H9 (cell line): ENCODE results near the gene CYTH3. TPM values are rescaled to one million over a fixed set of nuclear protein-coding genes. Genes with fewer than 3 reads are reported as not detected.

Experiments used
- DNase-seq: peaks from one replicate; pipeline ENCODE4 v3.0.0-alpha.2; 2017
- H2AFZ ChIP-seq: one replicate; pipeline ENCODE4 v1.6.1; 2013; ENCODE audit warnings: mild to moderate bottlenecking, low read length, control low read depth, moderate library complexity
- H2AK5ac ChIP-seq: 2 replicates; pipeline ENCODE4 v1.6.1; 2013; ENCODE audit warnings: low read length, control low read depth, mixed read lengths; ENCODE audit not compliant: insufficient read length
- H2BK120ac ChIP-seq: one replicate; pipeline ENCODE4 v1.6.1; 2013; ENCODE audit warnings: low read depth, mild to moderate bottlenecking, low read length, control low read depth, inconsistent platforms; ENCODE audit not compliant: poor library complexity, severe bottlenecking
- H2BK12ac ChIP-seq: 2 replicates; pipeline ENCODE4 v1.6.1; 2013; ENCODE audit warnings: low read length, control low read depth, mixed read lengths, low read depth; ENCODE audit not compliant: insufficient read length
- H2BK15ac ChIP-seq: 2 replicates; pipeline ENCODE4 v1.6.1; 2013; ENCODE audit warnings: low read depth, low read length, control low read depth
- H2BK20ac ChIP-seq: one replicate; pipeline ENCODE4 v1.6.1; 2013; ENCODE audit warnings: low read depth, mild to moderate bottlenecking, low read length, control low read depth, inconsistent platforms; ENCODE audit not compliant: poor library complexity, severe bottlenecking
- H2BK5ac ChIP-seq: 2 replicates; pipeline ENCODE4 v1.6.1; 2013; ENCODE audit warnings: low read length, control low read depth, mixed read lengths; ENCODE audit not compliant: insufficient read length
- H3K14ac ChIP-seq: 2 replicates; pipeline ENCODE4 v1.6.1; 2013; ENCODE audit warnings: low read length, control low read depth; ENCODE audit not compliant: insufficient read depth
- H3K18ac ChIP-seq: 2 replicates; pipeline ENCODE4 v1.6.1; 2013; ENCODE audit warnings: low read depth, mild to moderate bottlenecking, mixed read lengths, low read length, control low read depth; ENCODE audit not compliant: insufficient read length
- H3K23ac ChIP-seq: 2 replicates; pipeline ENCODE4 v1.6.1; 2013; ENCODE audit warnings: low read length, control low read depth, mixed read lengths, low read depth; ENCODE audit not compliant: insufficient read length
- H3K23me2 ChIP-seq: 2 replicates; pipeline ENCODE4 v1.6.1; 2013; ENCODE audit warnings: low read depth, mild to moderate bottlenecking, mixed read lengths, low read length, control low read depth; ENCODE audit not compliant: insufficient read length, poor library complexity, severe bottlenecking
- H3K27ac ChIP-seq: 2 replicates; pipeline ENCODE4 v1.5.1; 2013; ENCODE audit warnings: low read length, control low read depth, mixed read lengths, low read depth; ENCODE audit not compliant: insufficient read length
- H3K27me3 ChIP-seq: 2 replicates; pipeline ENCODE4 v1.6.1; 2013; ENCODE audit warnings: low read length, control low read depth, inconsistent platforms; ENCODE audit not compliant: insufficient read depth
- H3K4ac ChIP-seq: 2 replicates; pipeline ENCODE4 v1.6.1; 2013; ENCODE audit warnings: low read depth, mild to moderate bottlenecking, control low read depth, inconsistent platforms, low read length, moderate library complexity
- H3K4me1 ChIP-seq: 2 replicates; pipeline ENCODE4 v1.6.1; 2013; ENCODE audit warnings: low read length, control low read depth, inconsistent platforms; ENCODE audit not compliant: insufficient read depth
- H3K4me2 ChIP-seq: 2 replicates; pipeline ENCODE4 v1.6.1; 2013; ENCODE audit warnings: low read length, control low read depth, mixed read lengths; ENCODE audit not compliant: insufficient read length, insufficient read depth
- H3K56ac ChIP-seq: 2 replicates; pipeline ENCODE4 v1.6.1; 2013; ENCODE audit warnings: low read depth, mild to moderate bottlenecking, mixed read lengths, low read length, control low read depth; ENCODE audit not compliant: insufficient read length
- H3K79me1 ChIP-seq: 2 replicates; pipeline ENCODE4 v1.6.1; 2013; ENCODE audit warnings: low read depth, mild to moderate bottlenecking, moderate library complexity, low read length, control low read depth, inconsistent platforms; ENCODE audit not compliant: insufficient read depth, poor library complexity, severe bottlenecking
- H3K79me2 ChIP-seq: 2 replicates; pipeline ENCODE4 v1.6.1; 2013; ENCODE audit warnings: low read length, control low read depth, inconsistent platforms; ENCODE audit not compliant: insufficient read depth
- H3K9ac ChIP-seq: 2 replicates; pipeline ENCODE4 v1.6.1; 2013; ENCODE audit warnings: low read length, control low read depth, mixed read lengths; ENCODE audit not compliant: insufficient read length; ENCODE audit errors: extremely low read depth
- H3K9me3 ChIP-seq: one replicate; pipeline ENCODE4 v1.6.1; 2013; ENCODE audit warnings: low read depth, low read length, inconsistent platforms; ENCODE audit not compliant: control insufficient read depth
- H3T11ph ChIP-seq: one replicate; pipeline ENCODE4 v1.6.1; 2013; ENCODE audit warnings: mild to moderate bottlenecking, low read length, control low read depth, inconsistent platforms
- H4K20me1 ChIP-seq: one replicate; pipeline ENCODE4 v1.6.1; 2013; ENCODE audit not compliant: control insufficient read depth, insufficient read length, insufficient read depth
- H4K5ac ChIP-seq: 2 replicates; pipeline ENCODE4 v1.6.1; 2013; ENCODE audit warnings: low read depth, mild to moderate bottlenecking, mixed read lengths, low read length, control low read depth; ENCODE audit not compliant: insufficient read length
- H4K8ac ChIP-seq: replicated peaks from 2 replicates; pipeline ENCODE4 v1.6.1; 2013; ENCODE audit warnings: low read length, control low read depth, mixed read lengths, low read depth; ENCODE audit not compliant: insufficient read length
- H4K91ac ChIP-seq: 2 replicates; pipeline ENCODE4 v1.6.1; 2013; ENCODE audit warnings: low read depth, mild to moderate bottlenecking, moderate library complexity, mixed read lengths, low read length, control low read depth; ENCODE audit not compliant: insufficient read length
- H3K27ac Mint-ChIP-seq, 3 experiments: 2 replicates in 2 of 3; 3 replicates in 1 of 3; pipeline ENCODE4 v1.8.0; 2020 to 2021; ENCODE audit warnings: mixed read lengths in 3 of 3, mild to moderate bottlenecking in 1 of 3, moderate library complexity in 1 of 3
- H3K27me3 Mint-ChIP-seq: 2 replicates; pipeline ENCODE4 v1.8.0; 2021; ENCODE audit warnings: low read depth, mild to moderate bottlenecking, moderate library complexity, mixed read lengths
- H3K36me3 Mint-ChIP-seq, 3 experiments: 2 replicates in 2 of 3; 3 replicates in 1 of 3; pipeline ENCODE4 v1.8.0; 2020 to 2021; ENCODE audit warnings: low read depth in 3 of 3, mixed read lengths in 3 of 3; ENCODE audit not compliant: insufficient read depth in 1 of 3
- H3K4me1 Mint-ChIP-seq, 2 experiments: 2 replicates each; pipeline ENCODE4 v1.8.0; 2020; ENCODE audit warnings: mixed read lengths in 2 of 2
- H3K4me3 Mint-ChIP-seq, 2 experiments: 2 replicates in 1 of 2; 3 replicates in 1 of 2; pipeline ENCODE4 v1.8.0; 2020 to 2021; ENCODE audit warnings: mild to moderate bottlenecking in 2 of 2, mixed read lengths in 2 of 2, moderate library complexity in 1 of 2
- H3K9me3 Mint-ChIP-seq, 2 experiments: 2 replicates in 1 of 2; 3 replicates in 1 of 2; pipeline ENCODE4 v1.8.0; 2020; ENCODE audit warnings: mild to moderate bottlenecking in 2 of 2, mixed read lengths in 2 of 2, moderate library complexity in 1 of 2
- CTCF ChIP-seq: fragments of 200-600 bp; sonication (generic); conservative IDR thresholded peaks from 3 replicates; pipeline ENCODE4 v1.8.0; 2021; ENCODE audit warnings: antibody characterized with exemption, mild to moderate bottlenecking
- WGBS: extraction: QIAGEN DNeasy Blood & Tissue Kit; methylation state at CpG from one replicate; pipeline ENCODE4 v1.1.7; 2013; ENCODE audit warnings: missing lambda C conversion rate, low lambda C conversion rate, mixed read lengths; ENCODE audit not compliant: insufficient read length; ENCODE audit errors: extremely low coverage; 5-methylcytosine and 5-hydroxymethylcytosine counted together
- total RNA-seq: library from RNA; stranded (reverse); gene quantifications from 2 replicates; pipeline ENCODE4 v1.2.1, GENCODE V29; 2021

CYTH3 gene
- total RNA-seq, 1 experiment from 2014 or later = 12.3 TPM

GRCh38 chr7:6179620-6180343, 92.6 kb downstream of the CYTH3 start:
- no peak overlapping the region for H3K4ac ChIP-seq
- H3T11ph ChIP-seq = no peak overlapping the region
- TF ChIP-seq CTCF = no peak
- H3K14ac ChIP-seq = no peak overlapping the region; the same call in 1 of the 2 replicates
- H4K20me1 ChIP-seq = no peaks in the 10 kb centered on the region
- H3K56ac ChIP-seq = no peak overlapping the region
- no peak overlapping the region for H2AK5ac ChIP-seq
- WGBS = 100% methylated on average over 1 of the region's 3 CpGs
- Mint-ChIP-seq H3K4me3 (no peak overlapping the region), H3K4me1 (0 out of 4 replicates have a peak, but pooled peaks cover 0 to 3% of the 10 kb centered on the region in 2 experiments), H3K27me3 (no peaks in the 10 kb centered on the region), H3K36me3 (peaks cover 0 to 9% (median 3%) of the 10 kb centered on the region in 3 experiments; a peak in 4 of 7 replicates), H3K27ac (peak overlapping the region in 2 of 3 experiments; percentile 25 to 62; a peak in 4 of 7 replicates), H3K9me3 (no peaks in the 10 kb centered on the region)
- H4K5ac ChIP-seq = no peak overlapping the region
- H3K4me1 ChIP-seq = no peaks in the 10 kb centered on the region
- H3K79me2 ChIP-seq = no peaks in the 10 kb centered on the region
- H2BK12ac ChIP-seq = no peak overlapping the region
- H3K9ac ChIP-seq = no peak overlapping the region
- H3K23ac ChIP-seq = no peak overlapping the region
- peak overlapping the region; percentile 61 for H2BK5ac ChIP-seq
- no peaks in the 10 kb centered on the region for H3K9me3 ChIP-seq
- no peak overlapping the region for H3K4me2 ChIP-seq
- peak overlapping the region; percentile 18 for H4K91ac ChIP-seq
- peak overlapping the region; percentile 11 for H3K18ac ChIP-seq
- no peak overlapping the region for H2BK15ac ChIP-seq
- no peaks in the 10 kb centered on the region for H3K23me2 ChIP-seq
- H3K27me3 ChIP-seq = no peaks in the 10 kb centered on the region
- DNase-seq = no peak
- H4K8ac ChIP-seq = no peak overlapping the region
- no peak overlapping the region for H2AFZ ChIP-seq
- H2BK20ac ChIP-seq = no peak overlapping the region
- H3K27ac ChIP-seq = no peak overlapping the region
- no peaks in the 10 kb centered on the region for H3K79me1 ChIP-seq
- no peak overlapping the region for H2BK120ac ChIP-seq
